Right lobe of liver (tissue), 6 donors: ENCODE data around the gene KCNQ1. TPM values are rescaled to one million over a fixed set of nuclear protein-coding genes. Genes with fewer than 3 reads are reported as not detected.

Experiments
- ATAC-seq, 4 donors: fragments of 200-7000 bp; cut with Tn5 transposase; one replicate each; pipeline ENCODE4 v1.9.1; 2020; ENCODE audit warnings: mild to moderate bottlenecking in 4 of 4, moderate library complexity in 4 of 4
- DNase-seq, 3 donors: peaks; one replicate each; pipeline ENCODE4 v3.0.0-alpha.2; 2020
- H3K27ac ChIP-seq, 3 donors: fragments of 200-600 bp; one replicate each; pipeline ENCODE4 v1.8.0; 2022
- H3K27me3 ChIP-seq, 2 donors: fragments of 200-600 bp; one replicate each; pipeline ENCODE4 v1.8.0; 2022
- H3K36me3 ChIP-seq, 4 donors: fragments of 200-600 bp; sonication (generic) in 1 of 4; one replicate each; pipeline versions ENCODE4 v1.5.1 to v1.8.0; 2017 to 2022; ENCODE audit warnings: control low read depth in 1 of 4
- H3K4me1 ChIP-seq, 4 donors: fragments of 200-600 bp; sonication (generic) in 1 of 4; one replicate each; pipeline versions ENCODE4 v1.5.1 to v1.8.0; 2017 to 2022; ENCODE audit warnings: control low read depth in 1 of 4
- H3K4me3 ChIP-seq, 3 donors: fragments of 200-600 bp; one replicate each; pipeline ENCODE4 v1.8.0; 2022
- H3K9me3 ChIP-seq, 4 donors: fragments of 200-600 bp; sonication (generic) in 1 of 4; one replicate each; pipeline versions ENCODE4 v1.5.1 to v1.8.0; 2017 to 2022; ENCODE audit warnings: control low read depth in 1 of 4
- POLR2A ChIP-seq: fragments of 450-650 bp; IDR thresholded peaks from one replicate; pipeline ENCODE4 v1.6.1; 2017; ENCODE audit warnings: antibody characterized with exemption, mild to moderate bottlenecking
- WGBS: methylation state at CpG from one replicate; pipeline ENCODE4 v1.1.6; 2018; ENCODE audit warnings: low coverage, low lambda C conversion rate; ENCODE audit not compliant: insufficient coverage; ENCODE audit errors: missing lambda C conversion rate; 5-methylcytosine and 5-hydroxymethylcytosine counted together
- intact Hi-C, 2 donors: fragments of 100-400 bp; cut with DNase I; formaldehyde crosslinking; loops; one replicate each; pipeline versions ENCODE4 v1.11.2 to v1.14.1; 2022
- total RNA-seq, 6 experiments: library from RNA; depleted of rRNA in 2 of 6; stranded (reverse); fragments of >200 nt in 2 of 6; fragmentation: NEBNext Ultra II Directional in 3 of 6; extraction: Animal tissue kit (Norgen Biotek cat#: 25700) in 3 of 6; gene quantifications; one replicate each; pipeline versions ENCODE4 v1.1.0 to v1.2.4, GENCODE V29; 2016 to 2023
- TF ChIP-seq, protein P1 (sequence below), 4 donors: fragments of 200-600 bp in 3 of 4; fragments of 450-650 bp in 1 of 4; IDR thresholded peaks; one replicate each; pipeline versions ENCODE4 v1.5.1 to v1.8.0; 2016 to 2022; ENCODE audit warnings: antibody characterized with exemption in 4 of 4, mild to moderate bottlenecking in 2 of 4
- donor health status: DM: no; HTN: yes; CAD: no.
- donor health status: DM: no; HTN: no; CAD: no.
- donor health status: DM: no; HTN: no; CAD: no.
- donor health status: DM: no; HTN: yes; CAD: no.
- donor health status: DM: no; HTN: yes; CAD: no.

KCNQ1 gene
- total RNA-seq, 6 experiments from 2014 or later: 0.61 to 2.4 (median 1.8) TPM

GRCh38 chr11:2656859-2657258 is 212.1 kb downstream of the KCNQ1 start:
- Histone ChIP-seq H3K4me1 (no peaks in the 10 kb centered on the region), H3K4me3 (no peak overlapping the region), H3K27ac (no peak overlapping the region), H3K27me3 (no peaks in the 10 kb centered on the region), H3K9me3 (peaks cover 0 to 4% (median 0%) of the 10 kb centered on the region in 4 donors), H3K36me3 (no peaks in the 10 kb centered on the region)
- no peak for ATAC-seq
- 82% methylated on average over 1 of the region's 1 CpG for WGBS
- no peak for TF ChIP-seq POLR2A
- TF ChIP-seq, protein P1, sequence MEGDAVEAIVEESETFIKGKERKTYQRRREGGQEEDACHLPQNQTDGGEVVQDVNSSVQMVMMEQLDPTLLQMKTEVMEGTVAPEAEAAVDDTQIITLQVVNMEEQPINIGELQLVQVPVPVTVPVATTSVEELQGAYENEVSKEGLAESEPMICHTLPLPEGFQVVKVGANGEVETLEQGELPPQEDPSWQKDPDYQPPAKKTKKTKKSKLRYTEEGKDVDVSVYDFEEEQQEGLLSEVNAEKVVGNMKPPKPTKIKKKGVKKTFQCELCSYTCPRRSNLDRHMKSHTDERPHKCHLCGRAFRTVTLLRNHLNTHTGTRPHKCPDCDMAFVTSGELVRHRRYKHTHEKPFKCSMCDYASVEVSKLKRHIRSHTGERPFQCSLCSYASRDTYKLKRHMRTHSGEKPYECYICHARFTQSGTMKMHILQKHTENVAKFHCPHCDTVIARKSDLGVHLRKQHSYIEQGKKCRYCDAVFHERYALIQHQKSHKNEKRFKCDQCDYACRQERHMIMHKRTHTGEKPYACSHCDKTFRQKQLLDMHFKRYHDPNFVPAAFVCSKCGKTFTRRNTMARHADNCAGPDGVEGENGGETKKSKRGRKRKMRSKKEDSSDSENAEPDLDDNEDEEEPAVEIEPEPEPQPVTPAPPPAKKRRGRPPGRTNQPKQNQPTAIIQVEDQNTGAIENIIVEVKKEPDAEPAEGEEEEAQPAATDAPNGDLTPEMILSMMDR (IDR thresholded peaks at IDR 0.05): no peak
- no peak for DNase-seq
- intact Hi-C loops: no loop called here

DNA sequence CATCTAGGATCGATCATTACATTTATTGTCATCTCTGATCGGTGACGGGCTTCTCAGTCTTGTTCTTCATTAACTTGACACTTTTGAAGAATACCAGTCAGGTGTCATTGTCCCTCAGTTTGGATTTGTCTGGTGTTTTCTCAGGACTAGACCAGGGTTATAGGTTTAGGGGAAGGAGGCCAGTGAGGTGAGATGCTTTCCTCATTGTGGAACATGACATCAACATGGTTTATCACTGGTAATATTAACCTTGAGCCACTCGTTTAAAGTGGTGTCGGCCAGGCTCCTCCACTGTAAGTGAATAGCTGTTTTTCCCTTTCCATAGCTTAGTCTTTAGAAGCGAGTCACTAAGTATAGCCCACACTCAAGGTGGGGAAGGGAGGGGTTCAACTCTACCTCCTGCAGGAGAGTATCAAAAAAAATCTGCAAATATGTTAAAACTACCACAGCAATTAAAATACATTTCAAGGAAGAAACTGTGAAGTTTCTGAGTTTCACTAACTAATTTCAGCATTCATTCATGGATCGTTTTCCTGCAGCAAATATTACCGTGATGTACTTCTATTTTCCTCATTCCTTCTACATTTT is 213.0 kb downstream of the KCNQ1 start:
- 85% methylated on average over 7 of the region's 8 CpGs for WGBS
- no peak for DNase-seq
- intact Hi-C loops: no loop called here
- TF ChIP-seq, protein P1 (IDR thresholded peaks at IDR 0.05): no peak
- no peak for TF ChIP-seq POLR2A
- no peaks in the 10 kb centered on the region for H3K27me3 ChIP-seq
- no peaks in the 10 kb centered on the region for H3K36me3 ChIP-seq
- no peak overlapping the region for H3K4me3 ChIP-seq
- peaks cover 0 to 4% (median 0%) of the 10 kb centered on the region in 4 donors for H3K9me3 ChIP-seq
- ATAC-seq: no peak
- no peaks in the 10 kb centered on the region for H3K4me1 ChIP-seq
- H3K27ac ChIP-seq: no peak overlapping the region

GRCh38 chr11:2660357-2660939 is 215.6 kb downstream of the KCNQ1 start:
- H3K36me3 ChIP-seq: no peaks in the 10 kb centered on the region
- peaks cover 0 to 4% (median 0%) of the 10 kb centered on the region in 4 donors for H3K9me3 ChIP-seq
- no peak for ATAC-seq
- 86% methylated on average over 2 of the region's 2 CpGs for WGBS
- TF ChIP-seq, protein P1 (IDR thresholded peaks at IDR 0.05): no peak
- TF ChIP-seq POLR2A: no peak
- no peaks in the 10 kb centered on the region for H3K4me1 ChIP-seq
- DNase-seq: no peak
- no peak overlapping the region for H3K4me3 ChIP-seq
- no peak overlapping the region for H3K27ac ChIP-seq
- intact Hi-C loops: no loop called here
- no peaks in the 10 kb centered on the region for H3K27me3 ChIP-seq

DNA sequence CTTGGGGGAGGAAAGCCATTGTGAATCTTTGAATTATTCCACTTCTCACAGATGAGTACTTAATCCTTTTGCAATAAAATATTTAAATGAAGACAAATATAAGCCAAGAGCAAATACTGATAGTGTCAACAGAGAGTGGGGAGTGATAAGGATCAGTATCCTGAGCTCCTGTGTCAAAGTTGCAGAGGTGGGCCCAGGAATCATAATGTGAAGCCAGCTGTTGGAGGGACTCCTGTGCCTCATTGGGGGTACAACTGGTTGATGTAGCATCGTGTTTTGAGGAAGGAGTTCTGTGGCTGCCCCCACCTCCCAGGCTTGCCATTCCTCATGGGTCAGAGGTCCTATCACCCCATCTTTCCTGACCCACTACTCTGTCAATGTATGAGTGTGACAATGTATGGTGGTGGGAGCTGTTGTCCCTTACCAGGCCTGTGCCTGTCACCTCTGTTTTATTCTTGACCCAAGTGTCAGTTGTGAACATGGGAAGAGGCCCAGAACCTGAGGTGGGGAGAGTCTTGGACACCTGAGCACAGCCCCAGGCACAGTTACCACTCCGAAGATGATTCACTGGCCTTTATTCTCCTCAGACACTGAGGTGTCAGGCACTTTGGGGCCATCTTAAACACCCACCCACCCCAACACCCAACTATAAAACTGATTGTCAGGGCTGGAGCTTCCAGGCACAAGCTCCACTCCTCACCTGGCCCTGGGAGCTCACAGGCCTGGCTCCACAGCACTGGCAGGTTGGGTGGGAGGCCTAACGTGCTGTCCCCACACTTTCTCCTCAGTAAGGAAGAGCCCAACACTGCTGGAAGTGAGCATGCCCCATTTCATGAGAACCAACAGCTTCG is 216.6 kb downstream of the KCNQ1 start:
- H3K4me1 ChIP-seq: no peaks in the 10 kb centered on the region
- ATAC-seq (no peak), DNase-seq (no peak)
- intact Hi-C loops: no loop called here
- no peak for TF ChIP-seq POLR2A
- WGBS: 100% methylated on average over 2 of the region's 4 CpGs
- no peaks in the 10 kb centered on the region for H3K27me3 ChIP-seq
- H3K27ac ChIP-seq: no peak overlapping the region
- H3K36me3 ChIP-seq: no peaks in the 10 kb centered on the region
- peaks cover 0 to 4% (median 0%) of the 10 kb centered on the region in 4 donors for H3K9me3 ChIP-seq
- H3K4me3 ChIP-seq: no peak overlapping the region

DNA sequence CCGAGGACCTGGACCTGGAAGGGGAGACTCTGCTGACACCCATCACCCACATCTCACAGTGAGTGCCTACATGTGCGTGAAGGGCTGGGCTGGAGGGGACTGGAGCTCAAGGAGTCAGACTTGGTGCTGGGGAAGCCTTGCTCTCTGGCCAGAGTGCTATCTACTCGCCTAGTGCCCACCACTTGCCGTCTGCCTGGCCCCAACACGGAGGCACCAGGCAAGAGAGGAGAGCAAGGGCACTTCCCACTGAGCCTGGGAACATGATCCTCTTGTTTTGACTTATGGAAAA is 217.2 kb downstream of the KCNQ1 start:
- H3K9me3 ChIP-seq: peaks cover 0 to 4% (median 0%) of the 10 kb centered on the region in 4 donors
- 100% methylated on average over 1 of the region's 5 CpGs for WGBS
- ATAC-seq (no peak), DNase-seq (no peak)
- H3K27me3 ChIP-seq: no peaks in the 10 kb centered on the region
- H3K27ac ChIP-seq: no peak overlapping the region
- no peak overlapping the region for H3K4me3 ChIP-seq
- intact Hi-C loops: no loop called here
- no peaks in the 10 kb centered on the region for H3K4me1 ChIP-seq
- H3K36me3 ChIP-seq: no peaks in the 10 kb centered on the region
- TF ChIP-seq POLR2A: no peak
